ENCODE measurements around the gene LSM4.

- TF ChIP-seq CTCF (conservative IDR thresholded peaks at IDR 0.05; ENCODE audit: low read depth, low read length) (no peak), EZH2 (IDR thresholded peaks at IDR 0.05; ENCODE audit: low read length, unreplicated experiment) (no peak), EZH2phosphoT487 (IDR thresholded peaks at IDR 0.05; ENCODE audit: borderline replicate concordance, low read length) (no peak)
Measured at GRCh38 chr19:18333680-18334079, 10.8 kb upstream of the LSM4 start.

All from PC-3 (cell line).